MG63 (cell line): ENCODE measurements around the gene RASAL1. TPM values are rescaled to one million over a fixed set of nuclear protein-coding genes. Genes with fewer than 3 reads are reported as not detected.

Source experiments
- DNase-seq: peaks from one replicate; pipeline ENCODE4 v3.0.0-alpha.2; 2020
- H3K27me3 ChIP-seq: fragments of 250-450 bp; sonication (Bioruptor Pico); 2 replicates; pipeline ENCODE4 v1.5.1; 2020; ENCODE audit warnings: mild to moderate bottlenecking, moderate library complexity
- H3K36me3 ChIP-seq: fragments of 250-450 bp; sonication (Bioruptor Pico); 2 replicates; pipeline ENCODE4 v1.5.1; 2020; ENCODE audit warnings: mild to moderate bottlenecking, moderate library complexity
- H3K4me3 ChIP-seq: fragments of 250-450 bp; sonication (Bioruptor Pico); 2 replicates; pipeline ENCODE4 v1.5.1; 2020; ENCODE audit warnings: mild to moderate bottlenecking, moderate library complexity
- H3K9me3 ChIP-seq: fragments of 250-450 bp; sonication (Bioruptor Pico); 2 replicates; pipeline ENCODE4 v1.5.1; 2020; ENCODE audit warnings: mild to moderate bottlenecking, moderate library complexity
- total RNA-seq: library from RNA; depleted of rRNA; stranded (reverse); fragments of >200 nt; shearing (Covaris generic); gene quantifications from 2 replicates; pipeline ENCODE4 v1.2.3, GENCODE V29; 2014; ENCODE audit warnings: low replicate concordance

Gene RASAL1
- total RNA-seq, 1 experiment from 2014 or later = not detected

DNA sequence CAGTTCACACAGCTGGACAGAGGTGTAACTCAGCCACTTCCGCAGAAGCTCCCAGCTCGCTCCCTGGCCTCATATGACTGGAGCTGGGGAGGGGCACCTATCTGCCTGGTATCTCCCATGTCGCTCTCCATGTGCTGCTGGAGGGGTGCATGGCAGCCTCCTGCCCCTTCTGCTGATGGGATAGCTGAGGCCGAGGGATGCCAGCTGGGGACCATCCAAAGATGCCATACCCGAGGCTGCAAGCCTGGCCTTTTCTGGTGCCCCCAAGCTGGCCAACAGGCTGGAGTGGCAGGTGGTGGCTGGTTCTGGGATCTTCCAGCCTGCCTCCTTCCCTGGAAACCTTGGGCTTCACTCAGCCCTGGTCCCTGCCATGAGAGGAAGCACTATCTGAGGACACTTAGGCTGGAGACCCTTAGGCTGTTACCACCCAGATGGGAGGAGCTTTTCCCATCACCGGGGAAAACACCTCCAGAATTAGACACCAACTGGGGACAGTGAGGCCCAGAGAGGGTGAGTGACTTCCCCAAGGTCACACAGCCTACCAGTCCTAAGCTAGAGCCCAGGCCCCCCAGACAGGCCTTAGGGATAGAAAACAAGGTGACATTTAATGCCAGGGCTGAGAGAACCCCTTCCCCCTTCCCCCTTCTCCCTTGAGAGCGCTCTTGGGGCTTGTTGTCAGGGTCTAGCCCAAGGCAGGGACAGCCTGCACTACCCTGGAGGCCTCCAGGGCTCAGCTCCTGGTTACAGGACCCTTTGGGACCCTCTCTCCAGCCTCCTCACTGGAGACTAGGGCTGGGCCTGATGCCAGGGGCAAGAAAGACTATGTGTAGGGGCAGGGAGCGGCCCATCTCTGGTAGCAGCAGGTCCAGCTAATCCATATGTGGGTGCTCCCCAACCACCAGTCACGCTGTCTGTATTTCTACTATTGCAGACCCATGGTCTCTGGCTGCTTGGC lies 71.9 kb downstream of the RASAL1 start:
- no peaks in the 10 kb centered on the region for H3K27me3 ChIP-seq
- H3K4me3 ChIP-seq = no peak overlapping the region
- H3K9me3 ChIP-seq = no peaks in the 10 kb centered on the region
- no peak for DNase-seq
- no peaks in the 10 kb centered on the region for H3K36me3 ChIP-seq

DNA sequence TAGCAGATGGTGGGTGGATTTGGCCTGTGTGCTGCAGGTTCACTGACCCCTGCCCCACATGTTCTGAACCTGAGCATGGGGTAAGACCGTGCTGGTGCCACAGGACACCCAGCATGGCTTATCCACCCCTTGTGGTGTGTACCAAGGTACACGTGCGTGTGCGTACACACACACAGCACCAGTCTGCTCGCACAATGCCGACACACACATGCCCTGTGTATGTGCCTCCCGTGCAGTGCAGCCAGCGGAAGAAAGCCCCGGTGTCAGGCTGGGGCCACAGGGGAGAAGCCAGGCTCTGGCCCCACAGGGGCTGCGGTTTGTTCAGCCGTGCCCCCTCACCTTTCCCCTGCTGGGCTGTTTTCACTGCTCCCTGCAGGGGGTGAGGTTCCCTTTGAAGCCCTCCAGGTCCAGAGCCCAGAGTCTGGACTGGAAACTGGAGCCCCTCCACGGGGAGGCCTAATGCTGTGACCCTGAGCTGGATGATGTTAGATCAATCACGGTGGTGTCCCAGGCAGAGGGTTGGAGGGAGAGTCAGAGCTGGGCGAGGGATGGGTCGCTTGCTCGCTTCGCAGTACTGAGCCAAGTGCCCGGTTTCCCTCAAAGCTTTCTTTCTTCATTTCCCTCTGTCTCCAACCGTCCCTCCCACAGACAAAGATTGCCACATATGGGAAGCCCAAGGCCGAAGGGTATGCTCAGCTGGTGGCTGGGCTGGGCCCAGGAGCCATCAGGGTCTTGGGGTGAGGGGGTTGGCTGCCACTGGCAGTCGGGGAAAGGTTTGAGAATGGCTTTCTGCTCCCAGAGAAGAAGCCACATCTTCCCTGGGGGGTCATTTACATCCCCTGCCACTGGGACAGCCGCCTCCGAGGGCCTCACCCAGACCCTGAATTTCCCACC lies 72.8 kb downstream of the RASAL1 start:
- no peaks in the 10 kb centered on the region for H3K9me3 ChIP-seq
- DNase-seq = no peak
- no peaks in the 10 kb centered on the region for H3K36me3 ChIP-seq
- no peaks in the 10 kb centered on the region for H3K27me3 ChIP-seq
- no peak overlapping the region for H3K4me3 ChIP-seq

DNA sequence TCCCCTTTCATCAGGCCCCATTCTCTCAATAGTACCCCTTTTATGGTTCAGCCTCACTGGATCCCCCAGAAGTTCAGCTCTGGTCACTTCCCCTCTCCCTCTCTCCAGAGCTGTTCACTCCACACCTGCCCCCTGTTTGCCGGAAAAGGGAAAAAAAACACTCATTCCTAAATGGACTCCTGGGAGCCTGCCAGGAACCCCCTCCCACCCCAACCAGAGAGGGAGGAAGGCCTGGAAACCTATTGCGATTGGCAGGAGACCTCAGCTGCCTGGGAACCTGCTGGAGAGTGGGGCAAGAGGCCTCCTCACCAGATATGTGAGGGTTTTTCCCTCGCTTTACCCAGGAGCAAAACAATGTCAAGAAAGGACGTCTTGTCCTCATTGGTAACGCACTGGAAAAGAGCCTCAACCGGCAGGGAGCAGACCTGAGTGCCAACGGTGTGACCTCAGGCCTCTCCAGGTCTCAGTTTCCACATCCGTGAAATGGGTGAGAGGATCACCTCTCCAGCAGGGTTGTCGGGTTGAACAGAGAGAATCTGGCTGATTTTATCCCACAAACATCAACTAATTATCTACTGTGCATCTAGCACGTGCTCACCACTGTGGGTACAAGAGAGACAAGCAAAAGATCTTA lies 74.4 kb downstream of the RASAL1 start:
- Histone ChIP-seq H3K36me3 (no peaks in the 10 kb centered on the region), H3K27me3 (no peaks in the 10 kb centered on the region), H3K9me3 (no peaks in the 10 kb centered on the region), H3K4me3 (no peak overlapping the region)
- DNase-seq = no peak

DNA sequence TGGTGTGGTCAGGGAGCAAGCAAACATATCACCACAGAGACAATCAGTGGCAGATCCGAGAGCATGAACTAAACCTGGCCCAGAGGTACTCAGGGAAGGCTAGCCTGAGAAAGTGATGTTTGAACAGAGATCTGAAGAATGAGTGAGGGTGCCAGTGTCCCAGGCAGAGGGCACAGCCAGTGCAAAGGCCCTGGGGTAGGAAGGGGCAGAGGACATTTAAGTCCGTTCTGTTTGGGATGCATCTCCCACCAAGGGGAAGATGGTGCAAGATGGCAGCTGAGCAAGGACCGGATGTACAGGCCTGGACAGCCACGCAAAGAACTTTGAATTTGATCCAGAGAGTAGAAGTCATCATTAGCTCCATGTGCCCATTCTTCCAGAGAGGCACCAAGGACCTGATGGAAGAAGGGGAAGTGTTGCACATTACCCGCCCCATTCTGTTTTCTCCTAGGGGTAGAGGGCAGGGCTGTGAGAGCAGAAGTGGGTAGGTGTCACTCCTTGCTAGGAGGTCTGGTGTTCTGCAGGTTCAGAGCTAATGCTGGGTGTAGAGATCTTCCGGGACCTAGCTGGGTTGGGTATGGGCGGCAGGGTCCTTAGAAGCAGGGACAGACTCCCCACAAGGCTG lies 75.1 kb downstream of the RASAL1 start:
- DNase-seq = no peak
- no peaks in the 10 kb centered on the region for H3K27me3 ChIP-seq

DNA sequence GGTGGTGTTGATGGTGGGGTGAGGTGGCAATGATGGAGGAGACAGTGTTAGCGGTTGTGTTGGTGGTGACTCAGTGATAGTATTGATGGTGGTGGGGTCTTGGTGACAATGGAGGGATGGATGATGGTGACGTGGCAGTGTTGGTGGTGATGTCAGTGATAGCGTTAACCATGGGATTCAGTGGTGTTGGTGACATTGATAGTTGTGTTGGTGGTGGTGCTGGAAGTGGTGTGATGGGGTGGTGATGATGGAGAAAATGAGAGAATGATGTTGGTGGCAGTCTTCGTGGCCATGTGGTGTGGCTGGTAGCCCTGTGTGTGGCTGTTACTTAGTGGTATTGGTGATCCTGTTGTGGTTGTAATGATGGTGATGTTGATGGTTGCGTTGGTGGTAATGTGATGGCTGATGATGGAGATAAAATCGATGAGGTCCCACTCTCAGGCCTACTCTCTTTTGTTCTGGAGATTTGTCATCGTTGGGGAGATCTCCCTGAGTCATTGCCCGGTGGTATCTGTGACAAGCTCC lies 76.4 kb downstream of the RASAL1 start:
- Histone ChIP-seq H3K4me3 (no peak overlapping the region), H3K27me3 (no peaks in the 10 kb centered on the region), H3K9me3 (no peaks in the 10 kb centered on the region), H3K36me3 (no peaks in the 10 kb centered on the region)
- no peak for DNase-seq

More for the DNA sequence above, 75.1 kb downstream of the RASAL1 start:
- Histone ChIP-seq H3K4me3 (no peak overlapping the region), H3K9me3 (no peaks in the 10 kb centered on the region), H3K36me3 (no peaks in the 10 kb centered on the region)

DNA sequence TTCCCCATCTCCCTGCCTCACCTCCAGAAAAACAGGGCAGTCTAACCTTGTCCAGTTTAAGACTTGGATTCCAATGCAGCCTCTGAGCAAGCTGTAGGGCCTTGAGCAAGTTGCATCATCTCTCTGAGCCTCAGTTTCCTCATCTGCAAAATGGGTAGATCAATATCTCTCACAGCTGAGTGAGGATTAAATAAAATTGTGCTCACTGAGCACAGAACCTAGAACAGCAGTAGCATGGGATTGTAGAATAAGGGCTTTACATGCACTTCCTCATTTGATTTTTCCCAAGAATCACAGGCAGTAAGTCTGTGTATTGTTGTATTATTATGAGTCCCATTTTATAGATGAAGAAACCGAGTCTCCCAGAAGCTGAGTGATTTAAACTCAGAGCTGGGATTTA lies 77.0 kb downstream of the RASAL1 start:
- Histone ChIP-seq H3K27me3 (no peaks in the 10 kb centered on the region), H3K9me3 (no peaks in the 10 kb centered on the region), H3K36me3 (no peaks in the 10 kb centered on the region), H3K4me3 (no peak overlapping the region)
- DNase-seq = no peak

DNA sequence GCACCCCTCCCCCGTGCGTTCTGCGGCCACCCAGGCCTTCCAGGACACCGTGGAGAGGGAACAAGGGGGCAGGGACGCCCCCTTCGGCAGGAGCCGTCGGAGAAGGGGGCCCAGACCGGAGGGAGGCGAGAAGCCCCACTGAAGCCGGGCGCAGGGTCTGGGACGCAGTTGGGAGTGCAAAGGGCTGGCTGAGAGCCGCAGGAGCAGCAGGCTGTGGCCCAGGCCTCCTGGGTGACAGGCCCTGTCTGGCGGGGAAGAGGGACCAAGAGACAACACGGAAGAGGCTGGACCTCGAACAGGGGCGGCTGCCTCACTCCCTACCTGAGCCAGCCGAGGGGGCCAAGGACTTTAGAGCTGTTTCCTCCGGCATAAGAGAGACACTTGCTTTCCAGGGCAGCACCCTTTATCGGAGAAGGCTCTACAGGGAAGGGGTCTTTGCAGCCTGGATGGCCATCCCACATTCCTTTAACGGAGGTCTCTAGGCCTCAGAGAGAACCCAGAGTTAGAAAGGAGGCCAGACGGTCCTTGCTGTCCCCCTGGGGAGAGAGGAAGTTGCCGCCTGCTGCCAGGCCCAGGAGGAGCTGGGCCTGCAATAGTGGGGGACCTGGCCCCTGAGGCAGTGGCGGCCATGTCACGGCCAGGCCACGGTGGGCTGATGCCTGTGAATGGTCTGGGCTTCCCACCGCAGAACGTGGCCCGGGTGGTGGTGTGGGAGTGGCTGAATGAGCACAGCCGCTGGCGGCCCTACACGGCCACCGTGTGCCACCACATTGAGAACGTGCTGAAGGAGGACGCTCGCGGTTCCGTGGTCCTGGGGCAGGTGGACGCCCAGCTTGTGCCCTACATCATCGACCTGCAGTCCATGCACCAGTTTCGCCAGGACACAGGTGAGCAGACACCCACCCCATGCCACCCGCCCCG lies 77.7 kb downstream of the RASAL1 start:
- Histone ChIP-seq H3K36me3 (no peaks in the 10 kb centered on the region), H3K27me3 (no peaks in the 10 kb centered on the region), H3K9me3 (no peaks in the 10 kb centered on the region), H3K4me3 (no peak overlapping the region)
- no peak for DNase-seq

DNA sequence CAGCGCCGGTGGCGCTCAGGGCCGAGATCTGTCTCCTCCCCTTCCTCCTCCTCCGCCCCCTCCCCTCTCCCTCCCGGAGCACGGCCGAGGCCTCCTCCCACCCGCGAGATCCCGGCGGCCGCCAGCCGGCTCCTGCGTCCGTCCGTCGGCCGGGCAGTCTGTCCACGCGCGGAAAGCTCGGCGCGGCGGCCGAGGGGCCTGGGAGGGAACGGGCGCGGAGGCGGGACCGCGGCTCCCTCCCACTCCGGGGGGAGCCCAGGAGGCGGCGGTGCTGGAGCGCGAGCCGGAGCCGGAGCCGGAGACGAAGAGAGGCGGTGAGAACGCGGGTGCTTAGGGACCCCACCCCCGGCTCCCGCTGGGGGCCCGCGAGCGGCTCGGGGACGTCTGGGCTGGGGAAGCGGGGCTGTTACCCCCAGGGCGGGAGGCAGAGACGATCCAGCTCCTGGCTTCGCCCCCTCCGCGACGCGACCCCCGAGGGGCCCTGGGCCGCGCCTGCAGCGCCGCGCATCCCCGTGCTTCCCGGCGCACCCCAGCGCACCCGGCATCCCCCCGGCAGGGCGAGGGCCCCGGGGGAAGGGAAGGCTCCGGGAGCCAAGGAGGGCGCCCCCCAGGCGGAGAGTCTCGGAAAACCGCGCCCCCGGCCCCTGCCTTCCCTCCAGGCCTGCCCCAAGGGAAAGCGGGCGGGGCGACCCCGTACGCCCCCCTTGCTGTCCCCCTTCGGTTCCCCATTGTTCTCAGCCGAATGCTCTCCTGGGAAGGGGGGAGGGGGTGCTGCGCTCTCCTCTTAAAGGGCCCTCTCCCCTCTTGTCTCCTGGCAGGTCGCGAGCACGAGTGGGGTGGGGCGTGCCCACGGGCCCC lies 78.7 kb downstream of the RASAL1 start, which contains the start of gene DTX1:
Gene DTX1 (plus strand): TSS at position 100 of the 858 bp plus-strand sequence. CDS start 1,463 bp downstream, outside the sequence.
- Histone ChIP-seq H3K4me3 (no peak within 1 kb of the TSS), H3K9me3 (no peaks in the 10 kb centered on the region), H3K36me3 (no peaks in the 10 kb centered on the region), H3K27me3 (no peaks in the 10 kb centered on the region)
- DNase-seq = no peak

DNA sequence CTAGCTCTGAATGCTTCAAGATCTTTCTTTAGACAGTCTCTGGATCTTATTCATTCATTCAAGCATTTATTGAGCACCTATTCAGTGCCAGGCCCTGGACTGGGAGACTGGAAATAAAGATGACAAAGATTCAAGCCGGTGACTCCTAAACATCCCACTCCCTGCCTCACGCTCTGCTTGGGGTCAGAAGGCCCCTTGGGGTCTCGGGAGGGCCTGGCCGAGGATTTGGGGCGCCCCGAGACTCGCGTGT lies 79.3 kb downstream of the RASAL1 start:
- no peak for DNase-seq
- peaks cover 2% of the 10 kb centered on the region; the same call in 1 of the 2 replicates for H3K27me3 ChIP-seq
- H3K9me3 ChIP-seq = no peaks in the 10 kb centered on the region
- no peak overlapping the region for H3K4me3 ChIP-seq
- H3K36me3 ChIP-seq = no peaks in the 10 kb centered on the region

DNA sequence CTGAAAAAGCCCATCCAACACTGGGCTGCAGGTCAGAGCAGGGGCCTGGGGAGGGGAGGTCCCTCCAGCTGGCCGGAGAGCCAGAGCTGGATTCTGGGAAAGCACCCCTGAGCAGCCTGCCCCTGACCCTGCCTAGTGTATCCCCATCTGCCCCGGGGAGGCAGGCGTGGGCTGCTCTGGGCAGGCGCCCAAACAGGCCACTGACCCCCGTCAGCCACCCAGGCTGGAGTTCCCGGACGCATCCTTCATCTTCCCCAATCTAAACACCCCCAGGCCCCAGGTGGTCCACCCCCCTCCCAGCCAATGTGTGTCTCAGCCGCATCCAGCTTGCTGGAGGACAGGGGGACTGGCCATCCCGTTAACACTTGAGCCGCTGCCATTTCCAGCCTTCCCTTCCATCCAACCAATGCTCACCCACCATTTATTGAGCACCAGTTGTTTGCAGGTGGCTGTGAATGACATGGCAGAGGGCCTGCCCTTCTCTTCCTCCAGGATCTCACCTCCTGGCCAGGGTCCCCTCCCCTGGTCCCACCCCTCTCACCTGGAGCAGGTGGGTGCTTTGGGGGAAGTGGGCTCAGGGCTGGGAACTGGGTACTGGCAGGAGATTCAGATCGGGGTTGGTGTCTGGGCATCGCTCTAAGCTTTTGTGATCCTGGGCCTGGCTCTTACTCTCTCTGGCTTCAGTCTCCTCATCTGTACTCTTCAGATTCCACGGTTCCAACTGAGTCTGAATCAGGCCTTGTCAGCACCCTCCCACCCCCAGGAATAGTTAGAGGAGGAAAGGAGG lies 79.8 kb downstream of the RASAL1 start:
- no peak for DNase-seq
- Histone ChIP-seq H3K36me3 (no peaks in the 10 kb centered on the region), H3K9me3 (no peaks in the 10 kb centered on the region), H3K27me3 (peaks cover 5% of the 10 kb centered on the region; the same call in 1 of the 2 replicates), H3K4me3 (no peak overlapping the region)

DNA sequence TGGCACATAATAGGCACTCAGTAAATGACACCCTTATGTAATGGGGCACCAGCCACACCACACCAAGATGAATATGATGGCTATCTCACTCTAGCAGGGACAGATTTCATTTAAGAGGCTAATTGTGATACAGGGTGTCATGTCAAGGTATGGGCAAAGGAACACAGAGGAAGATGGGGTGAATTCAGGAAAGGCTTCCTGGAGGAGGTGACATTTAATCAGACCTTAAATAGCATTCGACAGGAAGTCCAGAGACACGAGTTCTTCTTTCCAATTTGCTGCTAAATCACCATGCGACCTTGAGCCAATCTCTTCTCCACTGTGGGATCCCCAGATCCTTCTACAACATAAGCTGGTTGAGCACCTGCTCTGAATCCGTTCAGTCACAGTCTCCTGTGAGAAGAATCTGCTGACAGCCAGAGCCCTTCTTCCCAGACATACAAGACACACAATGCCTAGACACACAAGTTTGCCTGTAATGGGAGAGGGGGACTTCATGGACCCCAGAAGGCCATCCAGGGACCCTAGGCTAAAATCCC lies 80.5 kb downstream of the RASAL1 start:
- Histone ChIP-seq H3K36me3 (no peaks in the 10 kb centered on the region), H3K4me3 (no peak overlapping the region)
- no peak for DNase-seq

DNA sequence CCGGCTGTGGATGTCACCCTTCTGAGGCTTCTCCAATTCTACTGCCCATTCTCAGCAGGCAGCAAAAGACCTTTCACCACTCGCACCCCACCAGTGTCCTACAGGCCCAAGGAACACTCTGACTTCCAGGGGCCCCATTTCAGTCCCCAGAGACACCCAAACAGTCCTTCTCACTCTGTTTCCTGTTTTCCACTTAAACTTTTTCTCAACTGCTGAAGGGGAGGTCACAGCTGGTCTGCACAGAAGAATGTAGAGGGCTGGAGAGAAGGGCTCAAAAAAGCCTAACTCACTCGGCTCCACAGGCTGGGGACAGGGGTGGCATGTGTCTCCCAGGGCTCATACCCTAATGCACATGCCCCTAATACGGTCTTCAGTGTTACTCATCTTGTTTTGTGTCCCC lies 83.2 kb downstream of the RASAL1 start:
- Histone ChIP-seq H3K27me3 (peaks cover 10% of the 10 kb centered on the region; the same call in 1 of the 2 replicates), H3K36me3 (no peaks in the 10 kb centered on the region)
- no peak for DNase-seq

More for the DNA sequence above, 80.5 kb downstream of the RASAL1 start:
- Histone ChIP-seq H3K27me3 (peaks cover 5% of the 10 kb centered on the region; the same call in 1 of the 2 replicates), H3K9me3 (no peaks in the 10 kb centered on the region)

DNA sequence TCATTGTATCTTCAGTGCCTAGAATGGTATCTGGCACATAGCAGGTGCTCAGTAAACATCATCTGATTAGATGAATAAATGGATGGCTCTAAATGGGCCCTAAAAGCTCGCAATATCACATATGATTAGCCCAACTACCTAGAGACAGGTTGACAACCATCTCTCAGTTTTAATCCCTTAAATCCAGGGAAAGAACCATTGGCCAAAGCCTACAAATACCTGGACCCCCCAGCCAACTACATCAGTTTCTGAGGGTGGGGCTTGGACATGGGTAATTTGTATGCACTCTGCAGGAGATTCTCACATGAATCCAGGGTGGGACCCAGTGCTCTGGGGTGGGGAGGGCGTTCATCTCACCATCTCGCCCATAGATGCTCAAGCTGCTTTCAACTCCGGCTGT lies 83.8 kb downstream of the RASAL1 start:
- H3K4me3 ChIP-seq = no peak overlapping the region
- H3K36me3 ChIP-seq = no peaks in the 10 kb centered on the region
- peaks cover 10% of the 10 kb centered on the region; the same call in 1 of the 2 replicates for H3K27me3 ChIP-seq
- no peaks in the 10 kb centered on the region for H3K9me3 ChIP-seq
- no peak for DNase-seq

More for the DNA sequence above, 83.2 kb downstream of the RASAL1 start:
- no peaks in the 10 kb centered on the region for H3K9me3 ChIP-seq
- no peak overlapping the region for H3K4me3 ChIP-seq

DNA sequence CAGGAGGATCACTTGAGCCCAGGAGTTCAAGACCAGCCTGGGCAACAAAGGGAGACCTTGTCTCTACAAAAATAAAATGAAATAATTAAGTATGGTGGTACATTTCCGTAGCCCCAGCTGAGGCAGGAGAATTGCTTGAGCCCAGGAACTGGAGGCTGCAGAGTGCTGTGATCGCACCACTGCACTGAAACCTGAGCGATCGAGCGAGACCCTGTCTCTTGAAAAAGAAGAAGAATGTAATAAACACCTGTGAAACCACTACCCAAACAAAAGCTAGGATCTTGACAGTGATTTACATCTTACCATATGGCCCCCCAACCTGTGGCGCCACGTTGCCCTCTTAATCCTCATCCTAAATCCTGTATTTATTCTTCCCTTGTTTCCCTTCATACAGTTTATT lies 84.8 kb downstream of the RASAL1 start:
- H3K4me3 ChIP-seq = no peak overlapping the region
- DNase-seq = no peak
- H3K27me3 ChIP-seq = peaks cover 10% of the 10 kb centered on the region; the same call in 1 of the 2 replicates
- H3K9me3 ChIP-seq = no peaks in the 10 kb centered on the region
- no peaks in the 10 kb centered on the region for H3K36me3 ChIP-seq
